Activated T-cell treated with anti-CD3 and anti-CD28 coated beads, Interleukin-2, amount 50 U/mL, for 24 hours (primary cell): ENCODE results near the gene SCNN1G.

Experiments used
- DNase-seq: peaks from one replicate; pipeline ENCODE4 v3.0.0-alpha.2; 2020
- H3K27ac Mint-ChIP-seq: 2 replicates; pipeline ENCODE4 v1.8.0; 2020; ENCODE audit warnings: mild to moderate bottlenecking, mixed read lengths
- H3K27me3 Mint-ChIP-seq: 2 replicates; pipeline ENCODE4 v1.8.0; 2020; ENCODE audit warnings: mixed read lengths
- H3K36me3 Mint-ChIP-seq: 2 replicates; pipeline ENCODE4 v1.8.0; 2020; ENCODE audit warnings: low read depth, mixed read lengths
- H3K4me1 Mint-ChIP-seq: 2 replicates; pipeline ENCODE4 v1.8.0; 2020; ENCODE audit warnings: low read depth, mixed read lengths
- H3K4me3 Mint-ChIP-seq: 2 replicates; pipeline ENCODE4 v1.8.0; 2020; ENCODE audit warnings: mild to moderate bottlenecking, moderate library complexity, mixed read lengths
- H3K9me3 Mint-ChIP-seq: 2 replicates; pipeline ENCODE4 v1.8.0; 2020; ENCODE audit warnings: mixed read lengths

The SCNN1G gene

DNA sequence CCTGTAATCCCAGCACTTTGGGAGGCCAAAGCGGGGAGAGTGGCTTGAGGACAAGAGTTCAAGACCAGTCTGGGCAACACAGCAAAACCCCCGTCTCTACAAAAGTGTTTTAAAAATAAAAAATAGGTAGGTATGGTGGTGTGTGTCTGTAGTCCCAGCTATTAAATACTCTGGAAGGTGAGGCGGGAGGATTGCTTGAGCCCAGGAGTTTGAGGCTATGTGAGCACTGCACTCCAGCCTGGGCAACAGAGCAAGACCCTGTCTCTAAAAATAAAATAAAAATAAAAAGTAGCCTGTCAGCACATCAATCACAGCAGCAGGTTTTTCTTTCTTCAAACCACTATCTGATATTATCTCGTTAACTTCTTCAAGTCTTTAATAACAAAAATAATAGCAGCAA, 34.9 kb upstream of the SCNN1G start:
- Mint-ChIP-seq H3K4me1 (peaks cover 33% of the 10 kb centered on the region), H3K9me3 (no peaks in the 10 kb centered on the region), H3K27me3 (peaks cover 2% of the 10 kb centered on the region), H3K36me3 (peaks cover 15% of the 10 kb centered on the region), H3K27ac (no peak overlapping the region), H3K4me3 (peak overlapping the region; percentile 88)
- no peak for DNase-seq

DNA sequence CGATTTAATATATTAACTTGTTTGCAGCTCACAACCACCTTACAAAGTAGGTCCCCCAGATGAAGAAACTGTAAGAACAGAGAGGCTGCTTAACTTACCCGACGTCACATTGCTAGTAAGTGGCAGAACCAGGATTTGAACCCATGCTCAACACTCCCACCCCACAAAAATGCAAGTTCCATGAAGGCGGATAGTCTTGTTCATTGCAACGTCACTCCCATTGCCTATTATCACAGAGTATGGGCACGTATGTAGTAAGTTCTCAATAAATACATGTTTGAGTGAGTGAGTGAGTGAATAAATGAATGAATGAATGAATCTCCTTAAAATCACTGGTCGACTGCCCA, 34.4 kb upstream of the SCNN1G start:
- Mint-ChIP-seq H3K27ac (peak overlapping the region; percentile 91), H3K27me3 (peaks cover 5% of the 10 kb centered on the region), H3K4me3 (peak overlapping the region; percentile 88), H3K9me3 (no peaks in the 10 kb centered on the region), H3K4me1 (peaks cover 33% of the 10 kb centered on the region), H3K36me3 (peaks cover 15% of the 10 kb centered on the region)
- no peak for DNase-seq

DNA sequence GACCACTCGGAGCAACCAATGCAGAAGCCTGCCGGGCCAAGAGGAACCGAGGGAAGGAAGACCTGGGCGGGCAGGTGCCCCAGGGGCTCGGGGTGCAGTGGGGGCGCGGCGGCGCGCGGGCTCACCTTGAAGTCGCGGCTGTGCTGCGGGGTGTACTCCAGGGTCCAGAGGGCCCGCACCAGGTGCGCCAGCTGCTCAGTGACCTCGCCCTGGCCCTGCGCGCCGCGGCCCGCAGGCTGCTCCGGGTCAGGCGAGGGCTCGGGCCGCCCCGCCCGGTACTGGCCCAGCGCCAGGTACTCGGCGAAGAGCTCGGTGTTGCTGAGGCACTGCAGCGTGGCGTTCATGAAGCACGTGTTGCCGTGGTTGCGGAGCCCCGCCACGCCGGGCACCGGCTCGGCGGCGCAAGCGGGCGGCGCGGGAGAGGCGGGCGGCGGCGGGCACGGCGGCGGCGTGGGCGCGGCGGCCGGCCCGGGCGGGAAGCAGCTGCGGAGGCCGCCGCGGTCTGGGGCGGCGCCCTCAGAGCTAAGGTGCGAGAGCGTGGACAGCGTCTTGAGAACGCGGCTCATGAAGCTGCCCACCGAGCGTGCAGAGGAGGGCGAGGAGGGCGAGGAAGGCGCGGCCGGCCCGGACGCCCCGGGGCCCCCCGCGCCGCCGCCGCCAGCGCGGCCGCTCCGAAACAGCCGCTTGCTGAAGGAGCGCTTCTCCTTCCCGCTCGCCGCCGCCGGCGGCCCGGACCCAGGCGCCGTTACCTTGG, 33.9 kb upstream of the SCNN1G start:
- Mint-ChIP-seq H3K36me3 (peaks cover 15% of the 10 kb centered on the region), H3K4me1 (peaks cover 33% of the 10 kb centered on the region), H3K27ac (peak overlapping the region; percentile 91), H3K4me3 (peak overlapping the region; percentile 88), H3K9me3 (no peaks in the 10 kb centered on the region), H3K27me3 (peaks cover 5% of the 10 kb centered on the region)
- DNase-seq = peak; percentile 78

DNA sequence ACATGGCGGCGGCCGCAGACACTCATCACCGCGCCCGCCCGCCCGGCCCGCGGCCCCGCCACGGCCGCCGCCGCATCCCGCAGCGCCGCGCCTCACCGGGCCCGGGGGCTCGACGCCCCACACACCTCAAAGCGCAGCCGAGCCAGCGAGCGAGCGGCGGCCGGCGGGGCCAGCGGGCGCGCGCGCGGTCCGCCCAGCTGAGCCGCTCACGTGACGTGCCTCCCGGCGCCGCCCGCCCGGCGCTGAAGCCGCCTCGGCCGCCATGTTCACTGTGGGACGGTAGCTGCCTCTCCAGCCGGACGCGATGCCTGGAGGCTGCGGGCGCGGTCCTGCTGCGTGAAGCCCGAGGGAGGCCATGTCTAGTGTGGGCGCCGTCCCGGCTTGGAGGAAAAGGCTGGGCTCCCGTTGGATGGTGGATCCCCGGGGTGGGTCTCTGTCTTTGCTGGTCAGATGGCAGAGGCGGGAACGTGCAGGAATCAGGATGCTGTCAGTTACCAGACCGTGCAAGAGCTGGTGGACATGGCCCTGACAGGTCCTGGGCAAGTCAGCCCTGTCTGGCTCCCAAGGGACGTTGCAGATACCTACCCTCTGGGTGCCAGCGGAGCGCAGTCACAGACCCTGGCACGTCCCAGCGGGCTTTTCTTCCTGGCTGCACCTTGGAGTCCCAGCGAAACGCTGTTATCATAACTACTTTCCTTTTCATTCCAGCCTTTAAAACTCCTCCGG, 33.1 kb upstream of the SCNN1G start, which contains the start of gene USP31:
Gene USP31 (minus strand): TSS at position 186 of the 726 bp plus-strand sequence. CDS start 182 bp downstream, at position 4.
- DNase-seq = peak; percentile 92
- Mint-ChIP-seq H3K27me3 (peaks cover 5% of the 10 kb centered on the region), H3K9me3 (no peaks in the 10 kb centered on the region), H3K4me1 (peaks cover 33% of the 10 kb centered on the region), H3K4me3 (peak within 1 kb of the TSS; percentile 88), H3K36me3 (peaks cover 15% of the 10 kb centered on the region), H3K27ac (peak within 1 kb of the TSS; percentile 91)

DNA sequence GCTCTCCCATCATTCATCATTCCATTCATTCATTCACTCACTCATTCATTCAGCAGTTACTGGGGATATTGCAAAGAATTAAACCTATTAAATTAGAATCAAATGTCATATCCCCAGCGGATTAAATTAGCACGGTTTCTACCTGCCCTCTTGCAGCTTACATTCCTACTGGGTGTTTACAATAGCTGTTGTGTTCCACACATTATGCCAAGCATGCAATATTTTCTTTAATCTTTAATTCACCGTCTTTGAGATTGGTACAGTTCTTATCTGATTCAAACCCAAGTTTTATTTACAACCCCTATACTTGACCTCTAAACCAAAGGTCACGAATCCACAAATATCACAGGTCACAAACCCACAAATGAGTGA, 32.6 kb upstream of the SCNN1G start:
- Mint-ChIP-seq H3K36me3 (peaks cover 15% of the 10 kb centered on the region), H3K9me3 (no peaks in the 10 kb centered on the region), H3K4me3 (peak overlapping the region; percentile 82), H3K4me1 (peaks cover 31% of the 10 kb centered on the region), H3K27me3 (peaks cover 8% of the 10 kb centered on the region), H3K27ac (peak overlapping the region; percentile 60)
- DNase-seq = no peak

DNA sequence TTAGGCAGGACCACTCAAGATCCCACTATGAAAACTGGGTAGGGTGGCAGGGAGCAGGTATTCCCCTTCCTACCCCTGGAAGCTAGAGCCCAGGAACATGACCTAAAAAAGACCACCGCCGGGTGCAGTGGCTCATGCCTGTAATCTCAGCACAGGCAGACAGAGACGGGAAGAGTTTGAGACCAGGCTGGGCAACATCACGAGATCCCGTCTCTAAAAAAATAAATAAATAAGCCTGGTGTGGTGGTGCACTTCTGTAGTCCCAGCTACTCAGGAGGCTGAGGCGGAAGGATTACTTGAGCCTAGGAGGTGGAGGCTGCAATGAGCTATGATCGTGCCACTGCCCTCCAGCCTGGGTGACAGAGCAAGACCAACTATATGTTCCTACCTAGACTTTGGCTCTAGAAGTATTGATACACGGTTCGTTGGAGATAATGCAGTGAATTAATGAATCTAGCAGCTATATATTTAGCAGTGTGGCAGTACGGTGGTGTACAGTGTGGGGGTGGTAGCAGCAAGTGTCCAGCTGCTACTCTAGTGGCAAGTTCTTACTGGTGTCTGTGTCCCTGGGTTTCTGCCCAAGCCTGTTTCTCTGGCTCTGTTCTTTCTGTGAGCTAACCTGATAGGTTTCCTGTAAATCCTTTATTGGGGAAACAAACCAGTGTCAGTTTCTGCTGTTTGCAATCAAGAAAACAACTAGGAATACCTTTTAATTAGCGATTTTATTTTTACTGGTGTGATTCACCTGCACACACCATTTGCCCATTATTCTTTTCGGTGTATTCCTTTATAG, 30.0 kb upstream of the SCNN1G start:
- H3K27ac Mint-ChIP-seq = no peak overlapping the region
- H3K4me1 Mint-ChIP-seq = peaks cover 22% of the 10 kb centered on the region
- no peak for DNase-seq
- peaks cover 4% of the 10 kb centered on the region for H3K36me3 Mint-ChIP-seq
- no peaks in the 10 kb centered on the region for H3K9me3 Mint-ChIP-seq
- H3K27me3 Mint-ChIP-seq = peaks cover 16% of the 10 kb centered on the region
- no peak overlapping the region for H3K4me3 Mint-ChIP-seq

DNA sequence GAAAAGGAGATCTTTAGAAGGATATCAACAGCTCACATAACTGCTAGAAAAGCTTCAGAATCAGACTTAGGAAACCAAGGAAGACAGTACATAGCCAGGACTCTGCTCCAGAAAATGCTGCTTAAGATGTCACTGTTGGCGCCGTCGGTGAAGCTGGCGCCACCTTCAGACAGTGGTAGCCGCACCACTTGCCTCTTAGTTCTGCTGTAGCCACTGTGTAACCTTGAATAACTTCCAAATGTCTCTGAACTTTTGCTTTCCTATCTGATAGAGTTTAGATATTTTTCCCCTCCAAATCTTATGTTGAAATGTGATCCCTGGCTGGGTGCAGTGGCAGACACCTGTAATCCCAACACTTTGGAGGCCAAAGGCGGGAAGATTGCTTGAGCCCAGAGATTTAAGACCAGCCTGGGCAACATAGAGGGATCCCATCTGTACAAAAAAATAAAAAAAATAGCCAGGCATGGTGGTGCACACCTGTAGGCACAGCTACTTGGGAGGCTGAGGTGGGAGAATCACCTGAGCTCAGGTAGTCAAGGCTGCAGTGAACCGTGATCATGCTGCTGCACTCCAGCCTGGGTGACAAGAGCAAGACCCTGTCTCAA, 27.0 kb upstream of the SCNN1G start:
- DNase-seq = no peak
- H3K36me3 Mint-ChIP-seq = no peaks in the 10 kb centered on the region
- no peaks in the 10 kb centered on the region for H3K9me3 Mint-ChIP-seq
- H3K27me3 Mint-ChIP-seq = peaks cover 24% of the 10 kb centered on the region
- H3K4me3 Mint-ChIP-seq = no peak overlapping the region
- H3K27ac Mint-ChIP-seq = no peak overlapping the region
- H3K4me1 Mint-ChIP-seq = peaks cover 8% of the 10 kb centered on the region

DNA sequence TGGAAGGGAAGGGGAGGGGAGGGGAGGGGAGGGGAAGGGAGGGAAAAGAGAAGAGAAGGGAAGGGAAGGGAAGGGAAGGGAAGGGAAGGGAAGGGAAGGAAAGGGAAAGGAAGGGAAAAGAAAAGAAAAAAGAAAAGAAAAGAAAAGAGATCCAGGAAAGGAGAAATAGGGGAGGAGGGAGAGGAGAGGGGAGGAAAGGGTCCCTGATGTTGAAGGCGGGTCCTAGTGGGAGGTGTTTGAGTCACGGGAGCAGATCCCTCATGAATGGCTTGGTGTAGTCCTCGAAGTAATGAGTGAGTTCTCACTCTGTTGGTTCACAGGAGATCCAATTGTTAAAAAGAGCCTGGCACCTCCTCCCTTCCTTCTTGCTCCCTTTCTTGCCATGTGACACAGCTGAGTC, 26.4 kb upstream of the SCNN1G start:
- H3K36me3 Mint-ChIP-seq = no peaks in the 10 kb centered on the region
- no peak overlapping the region for H3K4me3 Mint-ChIP-seq
- H3K27ac Mint-ChIP-seq = no peak overlapping the region
- H3K4me1 Mint-ChIP-seq = peaks cover 8% of the 10 kb centered on the region
- H3K27me3 Mint-ChIP-seq = peaks cover 25% of the 10 kb centered on the region
- no peak for DNase-seq
- H3K9me3 Mint-ChIP-seq = no peaks in the 10 kb centered on the region

DNA sequence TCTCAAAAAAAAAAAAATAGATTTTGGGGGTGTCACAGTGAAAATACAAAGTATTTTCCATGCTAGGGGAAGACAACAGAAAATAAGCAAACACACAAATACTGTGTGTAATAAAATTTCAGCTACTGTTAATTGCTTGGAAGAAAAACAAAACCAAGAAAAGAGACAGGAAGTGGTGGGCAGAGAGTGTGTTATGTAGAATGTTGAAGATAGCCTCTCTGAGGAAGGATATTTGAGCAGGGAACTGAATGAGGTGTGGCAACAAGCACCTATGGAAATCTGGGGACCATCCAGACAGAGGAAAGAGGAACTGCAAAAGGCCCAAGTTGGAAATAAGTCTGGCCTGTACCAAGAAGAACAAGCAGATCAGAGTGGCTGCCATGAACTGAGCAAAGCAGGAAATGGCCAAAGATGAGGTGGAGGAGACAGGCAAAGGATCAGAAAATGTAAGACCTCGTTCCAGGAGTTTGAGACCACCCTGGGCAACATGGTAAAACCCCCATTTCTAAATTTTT, 25.5 kb upstream of the SCNN1G start:
- Mint-ChIP-seq H3K4me3 (no peak overlapping the region), H3K9me3 (no peaks in the 10 kb centered on the region), H3K27ac (no peak overlapping the region), H3K4me1 (peaks cover 8% of the 10 kb centered on the region), H3K36me3 (no peaks in the 10 kb centered on the region), H3K27me3 (peaks cover 30% of the 10 kb centered on the region)
- DNase-seq = no peak

DNA sequence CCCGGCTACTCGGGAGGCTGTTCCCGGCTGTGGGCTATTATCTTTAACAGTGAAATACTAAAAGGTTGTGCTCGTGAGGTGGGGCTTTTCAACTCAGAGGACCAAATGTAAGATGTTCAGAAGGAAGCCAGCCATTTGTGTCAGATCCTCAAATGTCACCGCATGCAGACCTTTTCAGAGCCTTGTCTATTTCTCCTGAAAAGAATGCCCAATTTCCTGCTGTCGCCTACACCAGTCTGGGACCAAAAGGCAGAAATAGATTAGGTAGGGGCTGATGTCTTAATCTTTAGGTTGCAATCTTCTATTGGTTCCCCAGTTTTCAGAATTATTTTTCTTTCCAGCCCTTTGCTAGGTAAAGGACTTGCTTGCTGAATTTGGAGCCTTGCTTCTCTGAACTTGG, 24.4 kb upstream of the SCNN1G start:
- no peaks in the 10 kb centered on the region for H3K9me3 Mint-ChIP-seq
- no peak overlapping the region for H3K27ac Mint-ChIP-seq
- peaks cover 8% of the 10 kb centered on the region for H3K4me1 Mint-ChIP-seq
- no peak overlapping the region for H3K4me3 Mint-ChIP-seq
- no peaks in the 10 kb centered on the region for H3K36me3 Mint-ChIP-seq
- H3K27me3 Mint-ChIP-seq = peaks cover 33% of the 10 kb centered on the region
- no peak for DNase-seq

DNA sequence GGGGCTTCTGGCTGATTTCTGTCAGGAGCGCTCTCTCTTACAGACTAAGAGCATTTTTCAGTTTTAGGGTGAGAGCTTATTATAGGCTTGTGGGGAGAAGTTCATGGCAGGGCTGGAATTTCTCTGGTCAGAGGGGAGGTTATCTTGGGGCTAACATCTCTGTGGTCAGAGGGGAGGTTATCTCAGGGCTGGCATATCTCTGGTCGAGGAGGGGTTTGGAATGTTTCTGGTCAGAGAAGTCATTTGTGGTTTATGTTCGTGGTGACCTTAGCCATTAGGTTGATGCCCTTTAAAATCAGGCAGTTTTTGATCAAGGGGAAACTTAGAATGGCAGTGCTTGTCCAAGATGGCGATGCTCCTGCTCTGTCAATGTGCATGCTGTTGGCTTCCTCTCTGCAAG, 22.5 kb upstream of the SCNN1G start:
- Mint-ChIP-seq H3K4me1 (peaks cover 8% of the 10 kb centered on the region), H3K9me3 (no peaks in the 10 kb centered on the region), H3K27ac (no peak overlapping the region), H3K36me3 (no peaks in the 10 kb centered on the region), H3K4me3 (no peak overlapping the region), H3K27me3 (peaks cover 46% of the 10 kb centered on the region)
- DNase-seq = no peak

DNA sequence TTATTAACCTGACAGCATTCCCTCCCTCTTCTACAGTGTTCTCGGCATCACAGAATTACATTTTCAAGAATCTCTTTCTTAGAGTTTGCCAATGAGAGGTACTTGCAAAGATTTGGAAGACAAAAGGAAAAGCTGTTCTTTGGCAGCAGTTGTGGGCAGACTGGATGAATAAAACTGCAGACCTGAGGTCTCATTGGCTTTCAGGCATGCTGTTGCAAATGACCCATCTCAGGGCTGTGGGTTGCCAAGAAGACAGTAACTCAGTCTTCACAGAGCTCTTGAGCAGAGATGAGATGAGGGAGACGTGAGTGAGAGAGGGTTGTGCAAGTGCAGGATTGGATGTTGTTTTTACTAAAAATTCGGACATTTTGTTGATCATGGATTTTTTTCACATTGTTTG, 22.0 kb upstream of the SCNN1G start:
- H3K27ac Mint-ChIP-seq = no peak overlapping the region
- H3K36me3 Mint-ChIP-seq = no peaks in the 10 kb centered on the region
- H3K4me3 Mint-ChIP-seq = no peak overlapping the region
- H3K27me3 Mint-ChIP-seq = peaks cover 45% of the 10 kb centered on the region
- DNase-seq = no peak
- H3K9me3 Mint-ChIP-seq = no peaks in the 10 kb centered on the region
- peaks cover 8% of the 10 kb centered on the region for H3K4me1 Mint-ChIP-seq

DNA sequence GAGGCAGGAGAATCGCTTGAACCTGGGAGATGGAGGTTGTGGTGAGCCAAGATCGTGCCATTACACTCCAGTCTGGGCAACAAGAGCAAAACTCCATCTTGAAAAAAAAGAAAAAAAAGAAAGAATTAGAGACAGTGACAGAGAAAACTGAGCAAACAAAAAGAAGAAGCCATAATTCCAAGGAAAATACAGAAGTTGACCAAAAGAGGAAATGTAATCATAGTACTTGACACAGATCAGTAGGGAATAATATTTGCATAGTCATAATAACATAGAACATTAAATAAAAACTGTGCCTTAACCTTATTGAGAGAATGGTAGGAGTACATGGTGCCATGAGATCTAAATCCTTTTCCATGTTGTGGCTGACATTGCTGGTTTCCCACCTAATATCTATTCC, 18.6 kb upstream of the SCNN1G start:
- Mint-ChIP-seq H3K27ac (no peak overlapping the region), H3K4me1 (no peaks in the 10 kb centered on the region), H3K9me3 (no peaks in the 10 kb centered on the region), H3K4me3 (no peak overlapping the region), H3K36me3 (no peaks in the 10 kb centered on the region), H3K27me3 (peaks cover 60% of the 10 kb centered on the region)
- no peak for DNase-seq

DNA sequence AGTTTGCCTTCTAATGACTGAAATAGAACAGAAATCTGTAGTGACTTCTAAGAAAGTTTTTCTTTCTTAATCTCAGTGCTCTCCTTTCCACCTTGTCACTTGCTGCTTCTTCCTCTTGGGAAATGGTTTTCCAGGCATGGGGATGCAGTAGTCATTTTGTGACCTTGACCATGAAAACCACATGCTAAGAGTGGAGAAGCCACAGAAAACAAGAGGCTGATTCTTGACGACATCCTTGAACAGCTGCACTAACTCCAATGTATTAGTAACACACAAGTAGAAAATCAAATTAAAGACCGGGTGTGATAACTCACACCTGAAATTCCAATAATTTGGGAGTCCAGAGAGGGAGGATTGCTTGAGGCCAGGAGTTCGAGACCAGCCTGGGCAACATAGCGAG, 17.8 kb upstream of the SCNN1G start:
- no peaks in the 10 kb centered on the region for H3K9me3 Mint-ChIP-seq
- no peak for DNase-seq
- H3K27me3 Mint-ChIP-seq = peaks cover 66% of the 10 kb centered on the region
- H3K36me3 Mint-ChIP-seq = no peaks in the 10 kb centered on the region
- H3K4me1 Mint-ChIP-seq = no peaks in the 10 kb centered on the region
- H3K4me3 Mint-ChIP-seq = no peak overlapping the region
- no peak overlapping the region for H3K27ac Mint-ChIP-seq
